ENCODE results near the gene SELP. TPM values are rescaled to one million over a fixed set of nuclear protein-coding genes. Genes with fewer than 3 reads are reported as not detected.

The SELP gene
- total RNA-seq, 1 donor from 2014 or later, result not detected

DNA sequence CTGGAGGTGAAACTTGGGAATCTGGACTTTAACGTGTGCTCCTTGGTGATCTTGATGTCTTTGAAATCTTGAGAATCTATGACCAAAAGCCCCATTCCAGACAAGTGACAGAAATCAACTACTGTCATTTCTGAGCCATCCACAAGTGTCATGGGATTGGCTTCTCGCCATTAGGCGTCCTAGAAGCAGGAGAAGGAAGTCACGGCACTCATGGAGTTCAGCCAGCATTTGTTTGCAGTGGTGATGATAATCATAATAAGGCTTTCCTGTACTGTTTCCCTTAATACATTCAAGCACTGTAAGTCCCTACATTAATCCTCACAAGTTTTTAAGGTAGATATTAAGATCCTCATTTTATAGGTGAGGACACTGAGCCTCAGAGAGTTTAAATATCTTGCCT is 55.6 kb downstream of the SELP start:
- DNase-seq (ENCODE audit: extremely low spot score, unreplicated experiment), result no peak
- Mint-ChIP-seq H3K4me1 (ENCODE audit: unreplicated experiment) (peaks cover 5% of the 10 kb centered on the region), H3K4me3 (ENCODE audit: unreplicated experiment) (no peak overlapping the region), H3K9me3 (ENCODE audit: unreplicated experiment) (no peaks in the 10 kb centered on the region), H3K27me3 (ENCODE audit: unreplicated experiment) (peaks cover 14% of the 10 kb centered on the region), H3K36me3 (ENCODE audit: unreplicated experiment) (no peaks in the 10 kb centered on the region), H3K27ac (ENCODE audit: unreplicated experiment) (no peak overlapping the region)
- TF ChIP-seq, protein P1, sequence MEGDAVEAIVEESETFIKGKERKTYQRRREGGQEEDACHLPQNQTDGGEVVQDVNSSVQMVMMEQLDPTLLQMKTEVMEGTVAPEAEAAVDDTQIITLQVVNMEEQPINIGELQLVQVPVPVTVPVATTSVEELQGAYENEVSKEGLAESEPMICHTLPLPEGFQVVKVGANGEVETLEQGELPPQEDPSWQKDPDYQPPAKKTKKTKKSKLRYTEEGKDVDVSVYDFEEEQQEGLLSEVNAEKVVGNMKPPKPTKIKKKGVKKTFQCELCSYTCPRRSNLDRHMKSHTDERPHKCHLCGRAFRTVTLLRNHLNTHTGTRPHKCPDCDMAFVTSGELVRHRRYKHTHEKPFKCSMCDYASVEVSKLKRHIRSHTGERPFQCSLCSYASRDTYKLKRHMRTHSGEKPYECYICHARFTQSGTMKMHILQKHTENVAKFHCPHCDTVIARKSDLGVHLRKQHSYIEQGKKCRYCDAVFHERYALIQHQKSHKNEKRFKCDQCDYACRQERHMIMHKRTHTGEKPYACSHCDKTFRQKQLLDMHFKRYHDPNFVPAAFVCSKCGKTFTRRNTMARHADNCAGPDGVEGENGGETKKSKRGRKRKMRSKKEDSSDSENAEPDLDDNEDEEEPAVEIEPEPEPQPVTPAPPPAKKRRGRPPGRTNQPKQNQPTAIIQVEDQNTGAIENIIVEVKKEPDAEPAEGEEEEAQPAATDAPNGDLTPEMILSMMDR (IDR thresholded peaks at IDR 0.05), result no peak

DNA sequence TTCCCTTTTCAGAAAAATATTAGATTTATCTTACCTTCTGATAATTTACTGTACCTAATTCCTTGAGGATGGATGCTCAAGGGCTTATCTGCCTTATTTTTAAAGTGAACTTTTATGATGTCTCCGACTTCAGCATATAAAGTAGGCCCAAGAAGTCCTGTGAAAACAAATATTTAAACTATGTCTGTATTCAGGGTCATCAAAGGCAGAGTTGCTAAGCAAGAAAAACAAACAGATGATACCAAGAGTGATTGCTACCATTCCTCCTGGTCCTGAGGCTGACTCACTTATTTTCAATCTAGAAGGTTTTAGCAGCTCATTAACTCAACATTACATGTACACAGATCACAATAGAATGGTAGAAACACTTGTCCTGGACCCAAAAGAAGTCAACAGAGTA is 57.7 kb downstream of the SELP start:
- TF ChIP-seq, protein P1 (IDR thresholded peaks at IDR 0.05), result no peak
- Mint-ChIP-seq H3K27ac (ENCODE audit: unreplicated experiment) (no peak overlapping the region), H3K27me3 (ENCODE audit: unreplicated experiment) (peaks cover 20% of the 10 kb centered on the region), H3K4me1 (ENCODE audit: unreplicated experiment) (peaks cover 5% of the 10 kb centered on the region), H3K36me3 (ENCODE audit: unreplicated experiment) (no peaks in the 10 kb centered on the region), H3K9me3 (ENCODE audit: unreplicated experiment) (no peaks in the 10 kb centered on the region), H3K4me3 (ENCODE audit: unreplicated experiment) (no peak overlapping the region)
- DNase-seq (ENCODE audit: extremely low spot score, unreplicated experiment), result no peak

GRCh38 chr1:169571450-169571849 is 58.5 kb downstream of the SELP start:
- TF ChIP-seq, protein P1 (IDR thresholded peaks at IDR 0.05), result no peak
- Mint-ChIP-seq H3K27me3 (ENCODE audit: unreplicated experiment) (peaks cover 20% of the 10 kb centered on the region), H3K9me3 (ENCODE audit: unreplicated experiment) (no peaks in the 10 kb centered on the region), H3K36me3 (ENCODE audit: unreplicated experiment) (no peaks in the 10 kb centered on the region), H3K27ac (ENCODE audit: unreplicated experiment) (no peak overlapping the region), H3K4me1 (ENCODE audit: unreplicated experiment) (peaks cover 2% of the 10 kb centered on the region), H3K4me3 (ENCODE audit: unreplicated experiment) (no peak overlapping the region)
- no peak for DNase-seq (ENCODE audit: extremely low spot score, unreplicated experiment)

GRCh38 chr1:169570172-169570574 is 59.8 kb downstream of the SELP start:
- DNase-seq (ENCODE audit: extremely low spot score, unreplicated experiment), result no peak
- TF ChIP-seq, protein P1 (IDR thresholded peaks at IDR 0.05), result no peak
- no peak overlapping the region for H3K4me3 Mint-ChIP-seq (ENCODE audit: unreplicated experiment)

DNA sequence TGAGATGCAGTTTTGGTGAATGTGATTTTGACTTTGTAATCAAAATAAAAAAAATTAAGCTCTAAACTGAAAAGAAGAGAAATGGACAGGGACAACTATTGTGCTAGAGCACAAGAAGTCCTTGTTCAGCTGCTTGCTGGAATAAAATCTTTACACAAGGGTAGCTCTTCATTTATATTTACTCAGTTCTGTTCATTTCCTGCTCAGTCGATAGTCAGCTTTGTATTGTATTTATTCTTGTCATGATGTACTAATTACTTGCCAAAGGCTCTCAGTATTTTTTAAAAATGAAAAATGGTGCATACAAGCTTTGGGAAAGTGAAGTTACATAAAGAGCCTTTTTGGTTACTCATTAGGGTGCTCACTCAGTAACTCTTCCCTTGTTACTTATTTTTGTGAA is 61.4 kb downstream of the SELP start:
- DNase-seq (ENCODE audit: extremely low spot score, unreplicated experiment), result no peak
- Mint-ChIP-seq H3K4me3 (ENCODE audit: unreplicated experiment) (no peak overlapping the region), H3K36me3 (ENCODE audit: unreplicated experiment) (no peaks in the 10 kb centered on the region), H3K4me1 (ENCODE audit: unreplicated experiment) (no peaks in the 10 kb centered on the region), H3K27ac (ENCODE audit: unreplicated experiment) (no peak overlapping the region), H3K9me3 (ENCODE audit: unreplicated experiment) (peaks cover 3% of the 10 kb centered on the region), H3K27me3 (ENCODE audit: unreplicated experiment) (peaks cover 15% of the 10 kb centered on the region)
- TF ChIP-seq, protein P1 (IDR thresholded peaks at IDR 0.05), result no peak

More at GRCh38 chr1:169570172-169570574, 59.8 kb downstream of the SELP start:
- no peaks in the 10 kb centered on the region for H3K9me3 Mint-ChIP-seq (ENCODE audit: unreplicated experiment)
- H3K27me3 Mint-ChIP-seq (ENCODE audit: unreplicated experiment), result peaks cover 16% of the 10 kb centered on the region
- no peaks in the 10 kb centered on the region for H3K4me1 Mint-ChIP-seq (ENCODE audit: unreplicated experiment)
- H3K27ac Mint-ChIP-seq (ENCODE audit: unreplicated experiment), result no peak overlapping the region
- H3K36me3 Mint-ChIP-seq (ENCODE audit: unreplicated experiment), result no peaks in the 10 kb centered on the region
